GM18868 (cell line): ENCODE data around the gene LRMDA.
"Not testable (repeated sequence)": the region's sequence is repeated elsewhere in the genome, so short reads cannot be mapped to it uniquely, and the experiment has no call there.

Experiments
- ATAC-seq: cut with Tn5 transposase; IDR thresholded peaks from one replicate; pipeline ENCODE4 v1.9.1; 2021; ENCODE audit warnings: mild to moderate bottlenecking, moderate library complexity; ENCODE audit not compliant: unreplicated experiment

LRMDA gene

DNA sequence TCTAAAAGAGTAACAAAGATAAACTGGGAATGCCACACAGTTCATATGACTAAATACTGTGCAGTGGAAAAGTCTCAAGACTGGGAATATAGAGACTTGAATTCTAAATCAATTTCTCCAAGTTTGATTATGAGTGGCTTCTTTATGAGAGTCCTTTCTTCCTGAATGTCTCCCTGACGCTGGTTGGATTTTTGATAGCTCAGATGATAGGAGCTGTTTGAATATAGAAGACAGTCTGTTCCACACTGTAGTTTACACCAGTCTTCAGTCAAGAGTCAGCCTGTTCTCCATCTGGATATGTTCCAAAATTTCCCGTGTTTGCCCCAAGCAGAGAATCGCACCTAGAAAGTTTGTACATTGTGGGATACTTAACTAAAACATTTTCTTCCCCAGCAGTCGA, 173.7 kb downstream of the LRMDA start:
- no peak for ATAC-seq

DNA sequence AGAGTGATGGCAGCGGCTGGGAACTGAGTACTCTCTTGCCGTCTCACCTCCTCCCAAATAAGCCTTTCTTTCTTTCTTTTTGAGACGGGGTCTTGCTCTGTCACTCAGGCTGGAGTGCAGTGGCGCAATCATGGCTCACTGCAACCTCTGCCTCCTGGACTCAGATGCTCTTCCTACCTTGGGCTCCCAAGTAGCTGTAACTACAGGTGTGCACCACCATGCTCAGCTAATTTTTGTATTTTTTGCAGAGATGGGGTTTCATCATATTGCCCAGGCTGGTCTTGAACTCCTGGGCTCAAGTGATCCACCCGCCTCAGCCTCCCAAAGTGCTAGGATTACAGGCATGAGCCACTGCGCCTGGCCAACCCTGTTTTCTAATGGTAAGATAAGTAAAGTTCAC, 174.4 kb downstream of the LRMDA start:
- not testable (repeated sequence) for ATAC-seq

DNA sequence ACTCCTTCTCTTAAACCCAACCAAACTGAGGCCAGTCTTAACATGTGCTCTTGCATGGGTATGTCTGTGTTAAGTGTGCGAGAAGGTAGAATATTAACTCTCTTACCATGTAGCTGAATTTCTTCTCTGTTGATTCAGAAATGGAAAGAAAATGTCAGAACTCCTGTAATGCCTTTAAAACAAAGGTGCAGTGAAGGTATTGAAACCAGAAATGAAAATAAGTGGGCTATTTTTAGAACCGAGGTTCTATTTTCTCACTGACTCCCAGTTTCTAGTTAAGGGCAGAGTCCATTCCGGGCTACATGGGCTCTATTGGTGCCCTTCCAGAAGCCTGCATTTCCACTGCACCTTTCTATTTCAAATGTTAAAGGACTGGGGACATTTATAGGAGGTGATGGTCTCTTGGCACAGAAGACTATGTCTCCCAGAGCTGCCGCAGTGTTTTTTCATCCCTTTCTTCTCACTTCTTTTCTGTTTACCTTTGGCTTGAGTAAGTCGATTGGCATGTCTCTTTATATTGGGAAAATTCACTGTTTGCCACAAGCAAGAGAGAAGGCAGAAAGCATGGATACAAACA, 174.9 kb downstream of the LRMDA start:
- ATAC-seq, result peak; percentile 50

DNA sequence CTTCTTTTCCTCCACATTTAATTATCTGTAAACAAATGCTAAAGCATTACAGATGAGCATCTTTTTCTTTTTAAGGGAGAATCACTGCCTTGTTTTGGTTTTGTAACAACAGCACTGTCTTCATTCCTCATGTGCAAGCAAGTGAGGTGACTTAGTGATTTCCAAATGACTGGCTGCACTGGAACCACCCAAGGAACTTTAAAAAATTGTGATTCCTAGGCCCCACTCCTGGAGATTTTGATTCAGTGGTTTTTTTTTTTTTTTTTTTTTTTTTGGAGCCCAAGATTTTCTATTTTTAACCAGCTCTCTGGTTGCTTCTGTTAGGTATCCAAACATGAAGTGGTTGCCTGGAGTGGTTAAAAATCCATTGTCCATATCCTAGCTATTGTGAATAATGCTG, 176.2 kb downstream of the LRMDA start:
- no peak for ATAC-seq

DNA sequence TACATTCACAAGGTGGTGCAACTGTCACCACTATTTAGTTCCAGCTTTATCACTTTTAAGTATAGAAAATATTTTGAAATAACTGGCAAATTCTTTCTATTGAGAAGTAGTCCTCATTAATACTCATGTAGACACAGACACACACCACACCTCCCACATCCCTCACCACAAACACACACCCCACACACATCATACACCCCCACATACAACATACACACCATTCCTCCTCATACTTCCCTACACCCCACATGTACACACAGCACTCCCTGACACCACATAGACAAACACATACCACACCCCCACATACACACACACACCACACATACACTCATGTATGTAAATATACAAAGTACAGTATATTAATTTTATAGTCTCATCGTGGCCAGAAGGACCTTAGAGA, 178.8 kb downstream of the LRMDA start:
- ATAC-seq, result no peak

DNA sequence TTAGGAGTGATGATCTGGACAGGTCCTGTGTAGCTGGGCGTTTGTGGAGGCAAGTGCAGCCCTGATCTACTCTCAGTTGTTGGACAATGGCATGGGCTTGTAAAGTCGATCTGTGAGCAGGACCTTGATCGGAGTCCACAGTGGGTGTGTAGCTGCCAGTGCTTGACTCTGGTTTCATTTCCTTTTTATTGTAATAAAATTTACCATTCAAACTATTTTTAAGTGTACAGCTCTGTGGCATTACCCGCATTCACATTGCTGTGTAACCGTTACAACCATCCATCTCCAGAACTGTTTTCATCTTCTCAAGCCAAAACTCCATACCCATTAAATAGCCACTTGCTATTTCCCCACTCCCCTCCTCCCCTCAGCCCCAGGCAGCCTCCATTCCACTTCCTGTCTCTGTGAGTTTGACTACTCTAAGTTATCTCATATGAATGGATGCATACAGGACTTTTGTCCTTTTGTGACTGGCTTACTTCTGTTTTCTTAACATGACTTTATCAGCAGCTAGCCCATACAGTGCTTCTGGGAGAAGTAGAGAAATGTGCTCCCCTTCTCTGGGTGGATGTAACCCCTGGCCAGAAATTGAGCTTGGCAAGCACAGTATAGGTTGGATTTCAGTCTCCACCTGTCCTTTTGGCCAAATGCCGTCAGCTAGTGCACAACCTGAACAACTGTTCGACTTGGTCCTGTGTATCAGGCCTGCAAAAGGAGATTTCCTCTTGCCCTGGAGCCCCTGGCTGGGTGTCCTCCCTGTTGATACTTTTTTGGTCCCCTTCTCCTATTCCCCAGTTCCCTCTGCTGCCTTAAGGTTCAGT, 180.0 kb downstream of the LRMDA start:
- ATAC-seq, result peak; percentile 33

DNA sequence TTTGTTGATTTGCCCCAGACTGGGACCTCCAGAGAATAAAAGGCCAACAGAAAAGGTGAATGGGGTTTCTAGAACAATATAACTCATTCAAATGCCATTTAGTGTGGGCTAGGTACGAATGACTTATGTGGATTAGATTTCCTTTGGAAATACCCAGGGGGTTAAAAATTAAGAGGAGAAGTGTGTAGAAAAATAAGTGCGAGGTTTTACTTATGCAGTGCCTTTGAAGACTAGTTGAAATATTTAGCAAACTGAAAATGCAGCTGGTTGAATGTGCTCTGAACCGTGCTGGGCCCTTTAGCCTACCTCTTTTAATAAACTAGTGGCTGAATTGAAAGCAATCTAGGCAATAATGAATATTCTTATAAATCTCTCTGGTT, 180.6 kb downstream of the LRMDA start:
- no peak for ATAC-seq

DNA sequence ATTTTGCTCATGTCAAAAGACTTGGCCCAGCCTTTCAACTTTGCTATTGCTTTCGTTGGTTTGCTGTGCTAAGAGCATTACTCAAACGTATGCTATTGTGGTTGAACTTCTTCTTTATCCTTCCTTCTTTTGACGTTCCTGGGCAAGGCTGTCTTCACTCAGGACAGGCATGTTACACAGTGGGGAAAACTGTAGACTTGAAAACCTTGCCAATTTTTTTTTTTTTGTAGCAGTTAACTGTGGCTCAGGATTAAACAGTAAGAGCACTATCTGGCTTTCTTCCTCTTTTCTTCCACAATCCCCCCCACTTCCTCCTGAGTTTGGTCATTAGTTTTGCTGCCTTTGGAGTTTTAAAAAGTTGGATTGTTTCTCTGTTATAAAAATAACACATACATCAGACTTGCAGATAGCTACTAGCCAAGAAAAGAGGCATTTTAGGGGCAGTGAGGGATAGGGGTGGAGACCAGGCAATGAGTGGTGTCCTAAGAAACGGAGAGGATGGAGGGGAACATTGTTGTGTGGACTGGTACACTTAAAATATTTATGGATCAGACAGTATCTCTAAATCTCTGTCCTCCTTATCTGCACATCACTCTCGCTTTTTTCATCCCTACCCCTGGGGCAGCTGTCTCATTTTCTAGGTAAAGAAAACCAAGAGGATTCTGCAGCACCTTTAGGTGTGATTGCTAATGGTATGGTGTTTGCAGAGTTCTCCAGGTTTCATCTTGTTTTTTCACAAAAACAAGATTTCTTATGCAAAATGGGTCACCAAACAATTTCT, 181.7 kb downstream of the LRMDA start:
- ATAC-seq, result peak; percentile 37

DNA sequence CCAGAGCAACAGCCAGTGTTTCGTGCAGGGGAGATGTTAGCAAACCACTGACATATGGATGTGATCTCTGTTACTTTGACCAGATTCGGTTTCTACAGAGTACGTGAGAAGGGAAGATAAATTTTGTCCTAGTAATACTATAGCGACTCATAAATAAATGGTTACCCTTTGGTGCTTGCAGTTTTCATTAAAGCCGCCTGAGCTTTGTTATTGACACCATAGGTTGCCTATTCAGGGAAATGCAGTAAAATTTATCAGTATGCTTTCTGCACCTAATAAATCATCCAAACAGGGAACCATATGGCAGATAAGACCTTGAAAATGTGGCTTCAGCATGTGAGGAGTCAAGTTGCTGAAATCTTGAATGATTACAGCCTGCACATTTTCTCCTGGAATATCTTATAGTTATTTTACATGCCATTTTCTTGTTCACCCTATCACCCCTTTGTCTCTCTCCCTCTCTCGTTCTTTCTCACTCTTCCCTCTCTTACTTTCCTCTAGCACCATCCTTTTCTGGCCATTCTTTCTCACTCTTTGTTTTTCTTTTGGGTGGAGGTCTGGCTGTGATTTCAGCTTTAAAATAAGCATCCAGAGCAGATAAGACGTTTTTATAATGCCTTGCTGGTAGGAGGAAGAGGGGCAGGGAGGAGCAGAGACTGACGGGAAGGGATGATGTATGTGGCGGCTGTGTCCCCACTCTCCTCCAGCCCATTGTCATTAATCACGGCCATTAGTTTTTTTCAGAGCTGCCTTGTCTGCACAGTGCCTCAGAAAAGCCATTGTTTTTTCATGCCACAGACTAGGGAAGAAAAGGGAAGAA, 182.5 kb downstream of the LRMDA start:
- no peak for ATAC-seq

DNA sequence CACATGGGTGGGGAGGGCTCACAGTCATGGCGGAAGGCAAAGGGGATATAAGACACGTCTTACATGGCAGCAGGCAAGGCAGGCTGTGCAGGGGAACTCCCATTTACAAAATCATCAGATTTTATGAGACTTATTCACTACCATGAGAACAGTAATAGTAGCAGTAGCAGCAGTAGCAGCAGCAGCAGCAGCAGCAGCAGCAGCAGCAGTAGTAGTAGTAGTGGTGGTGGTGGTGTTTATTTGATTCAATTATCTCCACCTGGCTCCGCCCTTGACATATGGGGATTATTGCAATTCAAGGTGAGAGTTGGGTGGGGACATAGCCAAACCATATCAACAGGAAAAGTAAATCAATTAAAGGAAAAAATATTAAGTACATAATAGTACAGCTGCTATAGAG, 184.7 kb downstream of the LRMDA start:
- no peak for ATAC-seq

DNA sequence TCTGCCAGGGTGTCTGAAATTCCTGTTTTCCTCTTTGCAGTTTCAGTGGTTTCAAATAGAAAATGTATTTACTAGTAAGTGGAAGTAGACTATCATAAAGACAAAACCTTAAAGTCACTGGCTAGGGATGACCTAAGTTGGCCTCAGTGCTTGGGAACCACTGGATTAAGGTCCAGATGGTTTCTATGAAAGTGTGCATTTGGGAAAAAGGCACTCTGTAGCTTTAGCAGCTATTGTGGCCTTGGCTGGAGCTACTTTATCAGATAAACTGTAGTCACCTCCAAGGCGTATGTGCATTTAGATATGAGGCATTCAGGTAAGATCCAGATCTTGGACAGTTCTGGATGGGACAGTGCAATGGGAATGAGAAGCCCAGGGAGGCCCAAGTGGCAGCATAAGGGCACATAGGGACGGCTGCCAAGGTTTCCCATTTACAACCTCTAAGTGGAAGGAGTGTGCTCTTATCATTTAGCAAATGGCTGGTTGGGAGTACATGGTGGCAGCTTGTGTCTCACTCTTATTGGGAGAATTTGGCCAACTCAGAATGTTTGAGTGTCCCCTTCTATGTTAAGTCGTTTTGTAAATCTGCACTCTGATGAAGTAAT, 185.6 kb downstream of the LRMDA start:
- no peak for ATAC-seq

DNA sequence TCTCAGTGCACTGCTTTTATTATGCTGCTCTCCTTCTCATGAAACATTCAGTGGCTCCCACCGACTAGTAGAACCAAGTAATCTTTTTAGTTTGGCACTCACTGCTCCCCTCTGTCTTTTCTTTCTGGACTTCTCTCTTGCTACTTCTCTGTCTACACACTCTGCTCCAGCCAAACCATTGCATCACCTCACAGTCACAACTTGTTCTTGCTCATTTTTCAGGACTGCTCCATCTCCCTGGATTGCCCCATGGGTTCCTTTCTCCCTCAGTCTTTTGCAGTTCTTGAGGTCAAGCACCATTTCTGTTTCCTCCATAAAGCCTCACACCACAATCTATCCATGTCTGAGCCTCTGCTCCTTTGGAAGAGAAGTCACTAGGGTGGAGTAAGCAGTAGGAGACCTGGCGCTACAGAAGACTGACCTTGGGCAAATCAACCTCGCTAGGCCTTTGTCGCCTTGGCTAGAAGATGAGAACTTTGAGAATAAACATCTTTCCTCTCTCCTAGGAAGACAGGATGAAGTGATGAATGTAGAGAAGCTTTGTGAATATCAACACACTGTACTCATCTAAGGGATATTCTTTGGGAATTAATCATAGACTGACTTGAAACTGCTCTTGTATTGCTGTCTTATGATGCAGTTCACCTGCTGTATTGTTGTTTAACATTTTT, 186.2 kb downstream of the LRMDA start:
- ATAC-seq, result no peak

DNA sequence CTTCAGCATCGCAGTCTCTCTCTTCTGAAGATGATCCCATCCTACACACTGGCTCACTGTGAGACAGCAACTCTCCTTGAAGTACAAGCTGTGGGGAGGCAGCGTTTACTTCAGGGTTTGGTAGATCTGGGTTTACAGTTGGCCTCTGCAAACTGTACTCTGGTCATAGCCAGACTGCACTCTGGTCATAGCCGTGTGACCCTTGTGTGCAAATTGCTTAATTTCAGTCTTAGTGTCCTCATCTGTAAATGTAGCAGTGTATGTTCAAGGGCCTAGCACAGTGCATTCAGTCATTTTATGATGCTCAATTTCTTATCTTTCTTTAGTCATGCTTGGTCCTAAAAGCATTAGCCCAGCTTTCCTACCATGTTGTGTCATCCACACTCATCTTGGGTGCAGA, 188.2 kb downstream of the LRMDA start:
- ATAC-seq, result no peak

DNA sequence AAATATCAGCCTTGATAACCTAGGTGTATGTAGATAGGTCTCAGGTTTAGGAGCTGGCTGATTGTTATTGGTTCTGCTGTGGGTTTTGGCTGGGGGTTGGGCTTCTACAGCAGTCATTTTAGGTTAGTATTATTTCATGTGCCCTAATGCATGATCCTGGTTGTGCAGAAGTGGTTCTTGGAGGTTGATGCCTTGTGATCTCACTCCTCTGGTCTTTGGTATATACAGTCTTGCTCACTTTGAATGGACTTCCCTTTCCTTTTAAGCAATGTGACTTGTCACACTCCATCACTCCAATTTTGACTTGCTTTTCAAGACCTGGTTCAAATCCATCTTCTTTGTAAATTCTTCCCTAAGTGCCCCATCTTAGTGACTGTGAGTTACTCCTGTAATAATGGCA, 188.9 kb downstream of the LRMDA start:
- no peak for ATAC-seq

DNA sequence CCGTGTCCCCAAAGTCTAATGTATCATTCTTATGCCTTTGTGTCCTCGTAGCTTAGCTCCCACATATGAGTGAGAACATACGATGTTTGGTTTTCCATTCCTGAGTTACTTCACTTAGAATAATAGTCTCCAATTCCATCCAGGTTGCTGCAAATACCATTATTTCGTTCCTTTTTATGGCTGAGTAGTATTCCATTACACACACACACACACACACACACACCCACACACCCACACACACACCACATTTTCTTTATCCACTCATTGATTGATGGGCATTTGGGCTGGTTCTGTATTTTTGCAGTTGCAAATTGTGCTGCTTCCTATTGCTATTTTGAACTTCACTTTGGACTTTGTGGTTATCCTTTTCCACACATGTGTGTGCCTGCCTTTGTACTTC, 189.6 kb downstream of the LRMDA start:
- ATAC-seq, result not testable (repeated sequence)

DNA sequence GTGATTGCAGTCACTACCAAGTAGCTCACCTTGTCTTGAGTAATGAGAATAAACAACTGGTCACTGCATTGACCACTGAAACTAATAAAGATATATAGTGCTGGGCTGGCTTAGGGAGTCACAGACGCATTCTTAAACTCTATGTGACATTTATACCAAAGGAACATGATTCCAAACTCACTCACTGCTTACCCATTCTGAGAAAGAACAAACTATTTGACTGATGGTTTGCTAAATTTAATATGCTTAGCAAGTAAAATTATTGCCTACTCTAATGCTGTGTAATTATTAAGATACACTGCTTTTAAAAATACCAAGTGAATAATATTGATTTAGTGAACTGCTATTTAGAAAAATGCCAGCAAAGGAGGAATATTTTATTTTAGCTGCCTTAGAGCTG, 191.1 kb downstream of the LRMDA start:
- no peak for ATAC-seq

DNA sequence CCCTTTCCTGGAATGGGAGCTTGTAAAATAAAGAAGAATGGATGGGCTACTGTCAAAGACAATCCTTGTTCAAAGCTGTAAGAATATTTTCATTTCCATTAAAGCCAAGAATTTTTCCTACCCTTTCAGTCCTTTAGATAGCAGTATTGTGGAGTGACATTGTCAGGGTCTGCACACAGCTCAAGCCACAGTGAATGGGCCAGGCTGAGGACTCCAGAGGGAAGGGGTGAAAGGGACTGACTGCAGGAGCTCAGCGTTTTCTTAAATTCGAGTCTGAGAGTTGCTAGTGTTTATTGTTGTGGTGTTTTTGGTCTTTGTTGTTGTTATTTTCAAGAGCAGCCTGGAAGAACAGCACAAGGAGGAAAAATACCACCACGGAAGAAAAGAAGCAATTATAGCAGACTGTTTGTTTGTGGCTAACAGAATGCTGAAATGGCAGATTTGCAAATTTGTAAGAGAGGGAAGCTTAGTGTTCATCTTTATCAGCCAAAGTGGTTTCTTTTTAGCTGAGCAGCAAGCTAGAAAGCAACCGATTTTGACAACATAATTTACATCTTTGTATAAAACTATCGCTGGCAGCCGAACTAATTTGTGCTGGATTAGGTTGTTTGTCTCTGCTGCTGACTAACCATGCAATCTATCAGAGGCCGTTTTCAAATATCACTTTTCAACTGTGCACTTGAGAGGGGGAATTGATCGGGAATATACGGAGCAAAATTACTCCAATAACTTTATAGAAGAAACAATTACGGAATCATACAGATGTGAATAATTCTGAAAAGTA, 192.1 kb downstream of the LRMDA start:
- no peak for ATAC-seq

DNA sequence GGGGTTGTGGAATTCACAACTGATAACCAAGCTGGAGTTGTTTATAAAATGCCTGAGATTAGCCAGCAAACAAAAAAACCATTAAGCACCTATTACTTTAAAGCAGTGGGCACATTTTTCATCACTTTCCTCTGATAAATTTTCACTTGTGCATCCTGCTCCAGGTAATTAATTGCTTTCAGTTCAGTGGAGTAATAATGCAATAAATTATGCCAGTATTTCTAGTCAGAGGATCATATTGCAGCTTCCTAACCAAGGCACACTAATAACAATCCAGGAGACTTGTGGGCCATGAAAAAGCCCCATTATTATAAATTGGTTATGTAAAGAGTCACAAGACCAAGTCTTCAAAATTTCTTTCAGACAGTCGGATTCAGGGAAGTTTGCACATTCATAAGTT, 193.2 kb downstream of the LRMDA start:
- ATAC-seq, result no peak

DNA sequence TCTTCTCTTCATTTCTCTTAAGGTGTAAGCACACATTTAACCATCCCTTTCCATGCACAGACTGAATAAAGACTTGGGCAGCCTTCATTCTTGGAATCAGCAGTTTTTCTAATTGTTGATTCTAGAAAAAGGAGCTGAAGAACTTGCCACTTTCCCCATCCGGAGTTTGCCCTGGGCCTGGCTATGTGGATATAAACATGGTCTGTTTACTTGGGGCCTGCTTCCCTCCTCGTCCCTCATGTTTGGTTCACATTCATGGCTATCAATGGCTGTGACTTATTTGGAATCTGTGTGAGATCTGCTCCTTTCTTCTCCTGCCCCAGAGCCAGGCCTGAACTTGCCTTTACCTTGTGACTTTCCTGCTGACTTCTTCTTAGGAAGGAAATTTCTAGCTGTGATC, 199.3 kb downstream of the LRMDA start:
- ATAC-seq, result no peak
